B cell (primary cell): Measurements from ENCODE around the gene CORO1C. TPM values are rescaled to one million over a fixed set of nuclear protein-coding genes. Genes with fewer than 3 reads are reported as not detected.

Experiments
- ATAC-seq: fragments of 200-7000 bp; cut with Tn5 transposase; one replicate; pipeline ENCODE4 v1.10.0; 2021; ENCODE audit warnings: low read depth, mild to moderate bottlenecking, moderate number of reproducible peaks, moderate library complexity
- CTCF ChIA-PET: fragments of 350-600 bp; sonication (Branson Sonifier 250); formaldehyde crosslinking; loops from one replicate; lab custom pipeline; 2021; ENCODE audit warnings: antibody characterized with exemption, inconsistent platforms; lab: Charles Lee
- POLR2A ChIA-PET: fragments of 350-600 bp; sonication (Branson Sonifier 250); formaldehyde crosslinking; loops from one replicate; lab custom pipeline; 2021; ENCODE audit warnings: antibody characterized with exemption; lab: Charles Lee
- DNase-seq: peaks from one replicate; pipeline ENCODE4 v3.0.0; 2013
- H2AFZ ChIP-seq: 2 replicates; pipeline ENCODE4 v1.6.1; 2012; ENCODE audit warnings: mild to moderate bottlenecking, low read depth, low read length; ENCODE audit not compliant: insufficient read depth, poor library complexity, severe bottlenecking
- H3K27ac ChIP-seq, 2 donors: 1 replicate in 1 of 2; 2 replicates in 1 of 2; pipeline ENCODE4 v1.5.1; 2012 to 2013; ENCODE audit warnings: low read length in 2 of 2, mild to moderate bottlenecking in 2 of 2, moderate library complexity in 1 of 2
- H3K27me3 ChIP-seq, 4 experiments: fragments of 200-600 bp in 1 of 4; sonication (generic) in 1 of 4; replicated peaks in 1 of 4; 1 replicate in 2 of 4; 2 replicates in 2 of 4; pipeline versions ENCODE4 v1.6.1 to v1.7.0; 2013 to 2016; ENCODE audit warnings: low read length in 3 of 4, mild to moderate bottlenecking in 2 of 4, mixed read lengths in 1 of 4, moderate library complexity in 1 of 4; ENCODE audit not compliant: insufficient read depth in 4 of 4, control insufficient read depth in 3 of 4; ENCODE audit errors: control extremely low read depth in 1 of 4
- H3K36me3 ChIP-seq, 2 experiments: replicated peaks in 1 of 2; 1 replicate in 1 of 2; 2 replicates in 1 of 2; pipeline versions ENCODE4 v1.6.1 to v1.7.1; 2013; ENCODE audit warnings: low read length in 1 of 2; ENCODE audit not compliant: insufficient read depth in 2 of 2, control insufficient read depth in 1 of 2; ENCODE audit errors: control extremely low read depth in 1 of 2, extremely low read depth in 1 of 2
- H3K4me1 ChIP-seq, 2 donors: fragments of 200-600 bp in 1 of 2; sonication (generic) in 1 of 2; 1 replicate in 1 of 2; 2 replicates in 1 of 2; pipeline versions ENCODE4 v1.5.1 to v1.6.1; 2013 to 2017; ENCODE audit warnings: low read length in 2 of 2; ENCODE audit not compliant: control insufficient read depth in 2 of 2, insufficient read depth in 2 of 2
- H3K4me2 ChIP-seq: replicated peaks from 2 replicates; pipeline ENCODE3; 2012; ENCODE audit warnings: mild to moderate bottlenecking, low read depth, low read length; ENCODE audit not compliant: poor library complexity, severe bottlenecking
- H3K4me3 ChIP-seq, 5 experiments: fragments of 200-600 bp in 1 of 5; sonication (generic) in 1 of 5; 1 replicate in 3 of 5; 2 replicates in 2 of 5; pipeline versions ENCODE4 v1.5.1 to v1.7.0; 2011 to 2016; ENCODE audit warnings: low read length in 4 of 5, mild to moderate bottlenecking in 4 of 5, low read depth in 2 of 5, control low read depth in 1 of 5, moderate library complexity in 1 of 5; ENCODE audit not compliant: insufficient read depth in 1 of 5; ENCODE audit errors: control extremely low read depth in 1 of 5, extremely low read depth in 1 of 5
- H3K79me2 ChIP-seq: fragments of 200-600 bp; sonication (generic); one replicate; pipeline ENCODE4 v1.6.0; 2016; ENCODE audit warnings: low read length; ENCODE audit not compliant: control insufficient read depth, insufficient read depth
- H3K9ac ChIP-seq: fragments of 200-600 bp; sonication (generic); 2 replicates; pipeline ENCODE4 v1.6.1; 2017; ENCODE audit warnings: mild to moderate bottlenecking, low read length, moderate library complexity
- H3K9me3 ChIP-seq, 3 donors: one replicate each; pipeline versions ENCODE4 v1.6.1 to v1.7.1; 2013; ENCODE audit warnings: low read length in 2 of 3; ENCODE audit not compliant: control insufficient read depth in 2 of 3, insufficient read depth in 1 of 3; ENCODE audit errors: control extremely low read depth in 1 of 3
- H4K20me1 ChIP-seq: 2 replicates; pipeline ENCODE4 v1.6.0; 2012; ENCODE audit warnings: mild to moderate bottlenecking, low read length; ENCODE audit not compliant: insufficient read depth, control insufficient read depth, poor library complexity, severe bottlenecking
- H3K27ac Mint-ChIP-seq: one replicate; pipeline ENCODE4 v1.8.0; 2021; ENCODE audit warnings: mixed read lengths
- H3K27me3 Mint-ChIP-seq: one replicate; pipeline ENCODE4 v1.8.0; 2021; ENCODE audit warnings: mixed read lengths
- H3K4me1 Mint-ChIP-seq: one replicate; pipeline ENCODE4 v1.8.0; 2021; ENCODE audit warnings: mixed read lengths
- H3K4me3 Mint-ChIP-seq: one replicate; pipeline ENCODE4 v1.8.0; 2021; ENCODE audit warnings: mixed read lengths
- H3K9me3 Mint-ChIP-seq: one replicate; pipeline ENCODE4 v1.8.0; 2022; ENCODE audit warnings: mixed read lengths; ENCODE audit not compliant: insufficient read depth
- EZH2 ChIP-seq: IDR thresholded peaks from 2 replicates; pipeline ENCODE4 v1.6.1; 2012; ENCODE audit warnings: borderline replicate concordance, low read depth, mild to moderate bottlenecking, moderate library complexity, low read length; ENCODE audit not compliant: insufficient read depth, poor library complexity, severe bottlenecking
- WGBS: methylation state at CpG from one replicate; pipeline ENCODE4 v1.1.5; 2013; ENCODE audit warnings: missing lambda C conversion rate; ENCODE audit not compliant: insufficient coverage; 5-methylcytosine and 5-hydroxymethylcytosine counted together
- intact Hi-C: fragments of 100-400 bp; cut with micrococcal nuclease; formaldehyde crosslinking; loops from one replicate; pipeline ENCODE4 v1.10.0; 2022
- polyA plus RNA-seq: library from polyadenylated mRNA; depleted of rRNA; stranded (reverse); fragments of >200 nt; gene quantifications from 2 replicates; pipeline ENCODE4 v1.2.3, GENCODE V29; 2012
- total RNA-seq, 2 donors: library from RNA; stranded (reverse); fragments of 120-200 nt in 1 of 2; gene quantifications; 1 replicate in 1 of 2; 2 replicates in 1 of 2; pipeline versions ENCODE4 v1.2.3 to v1.2.4, GENCODE V29; 2013 to 2022
- TF ChIP-seq, protein P1 (sequence below): fragments of 200-600 bp; IDR thresholded peaks from one replicate; pipeline ENCODE4 v1.8.0; 2022; ENCODE audit warnings: antibody characterized with exemption, mild to moderate bottlenecking

The CORO1C gene
- total and polyA plus RNA-seq, 2 donors (not counting 1 experiment from before 2014, with no cell fraction given): 19.2 to 68.0 TPM

GRCh38 chr12:108596854-108597558 is 134.3 kb downstream of the CORO1C start:
- Histone ChIP-seq H3K9ac (no peak overlapping the region), H4K20me1 (no peaks in the 10 kb centered on the region), H3K4me3 (no peak overlapping the region), H3K27me3 (no peaks in the 10 kb centered on the region), H2AFZ (no peak overlapping the region), H3K36me3 (no peaks in the 10 kb centered on the region), H3K27ac (no peak overlapping the region), H3K79me2 (no peaks in the 10 kb centered on the region), H3K9me3 (no peaks in the 10 kb centered on the region), H3K4me1 (no peaks in the 10 kb centered on the region), H3K4me2 (no peak overlapping the region)
- no peak for TF ChIP-seq EZH2
- TF ChIP-seq, protein P1, sequence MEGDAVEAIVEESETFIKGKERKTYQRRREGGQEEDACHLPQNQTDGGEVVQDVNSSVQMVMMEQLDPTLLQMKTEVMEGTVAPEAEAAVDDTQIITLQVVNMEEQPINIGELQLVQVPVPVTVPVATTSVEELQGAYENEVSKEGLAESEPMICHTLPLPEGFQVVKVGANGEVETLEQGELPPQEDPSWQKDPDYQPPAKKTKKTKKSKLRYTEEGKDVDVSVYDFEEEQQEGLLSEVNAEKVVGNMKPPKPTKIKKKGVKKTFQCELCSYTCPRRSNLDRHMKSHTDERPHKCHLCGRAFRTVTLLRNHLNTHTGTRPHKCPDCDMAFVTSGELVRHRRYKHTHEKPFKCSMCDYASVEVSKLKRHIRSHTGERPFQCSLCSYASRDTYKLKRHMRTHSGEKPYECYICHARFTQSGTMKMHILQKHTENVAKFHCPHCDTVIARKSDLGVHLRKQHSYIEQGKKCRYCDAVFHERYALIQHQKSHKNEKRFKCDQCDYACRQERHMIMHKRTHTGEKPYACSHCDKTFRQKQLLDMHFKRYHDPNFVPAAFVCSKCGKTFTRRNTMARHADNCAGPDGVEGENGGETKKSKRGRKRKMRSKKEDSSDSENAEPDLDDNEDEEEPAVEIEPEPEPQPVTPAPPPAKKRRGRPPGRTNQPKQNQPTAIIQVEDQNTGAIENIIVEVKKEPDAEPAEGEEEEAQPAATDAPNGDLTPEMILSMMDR: no peak
- no peaks in the 10 kb centered on the region for H3K27me3 Mint-ChIP-seq
- intact Hi-C loops: no loop called here
- CTCF ChIA-PET: no interaction called here
- WGBS: 94% methylated on average over 6 of the region's 10 CpGs
- no peak overlapping the region for H3K4me3 Mint-ChIP-seq
- DNase-seq (no peak), ATAC-seq (no peak)
- POLR2A ChIA-PET: interaction anchor here (0.6 kb wide), 1 partner anchor 137 kb away, joined by 4 read pairs; no protein-coding TSS in a partner anchor
- no peaks in the 10 kb centered on the region for H3K4me1 Mint-ChIP-seq
- no peak overlapping the region for H3K27ac Mint-ChIP-seq
- H3K9me3 Mint-ChIP-seq: no peaks in the 10 kb centered on the region
